ENCODE data around the gene SH3BP4. TPM values are rescaled to one million over a fixed set of nuclear protein-coding genes. Genes with fewer than 3 reads are reported as not detected.
"Not testable (repeated sequence)": the region's sequence is repeated elsewhere in the genome, so short reads cannot be mapped to it uniquely, and the experiment has no call there.

Gene SH3BP4
- polyA plus RNA-seq, 1 donor from 2014 or later = 2.0 TPM

DNA sequence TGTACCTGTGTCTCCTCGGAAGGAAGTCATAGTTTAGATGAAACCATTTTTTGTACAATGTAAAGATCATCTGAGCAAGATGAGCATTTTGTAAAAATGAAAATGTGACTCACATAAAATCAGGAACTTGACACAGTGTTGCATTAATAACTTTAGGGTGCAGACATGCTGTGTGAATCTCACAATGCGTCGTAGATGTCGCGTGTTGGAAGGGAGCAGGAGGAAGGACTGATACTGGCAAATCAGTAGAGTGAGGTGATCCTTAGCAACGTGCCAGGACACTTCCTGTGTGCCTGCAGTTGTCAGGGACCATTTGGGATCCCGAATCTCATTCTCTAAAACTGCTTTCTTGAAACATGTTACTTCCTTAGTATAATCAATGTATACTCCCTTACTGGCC, 103.1 kb downstream of the SH3BP4 start:
- H3K9me3 Mint-ChIP-seq = no peaks in the 10 kb centered on the region
- peaks cover 9% of the 10 kb centered on the region for H3K27me3 Mint-ChIP-seq
- no peaks in the 10 kb centered on the region for H3K36me3 Mint-ChIP-seq
- no peak overlapping the region for H3K4me3 Mint-ChIP-seq
- H3K4me1 Mint-ChIP-seq = peaks cover 13 to 18% (median 15%) of the 10 kb centered on the region in 3 donors
- H3K27ac Mint-ChIP-seq = no peak overlapping the region

- H3K27me3 Mint-ChIP-seq = peaks cover 11% of the 10 kb centered on the region
- H3K36me3 Mint-ChIP-seq = no peaks in the 10 kb centered on the region
- peaks cover 11 to 16% (median 15%) of the 10 kb centered on the region in 3 donors for H3K4me1 Mint-ChIP-seq
Measured at GRCh38 chr2:235055891-235056516, 104.2 kb downstream of the SH3BP4 start.

DNA sequence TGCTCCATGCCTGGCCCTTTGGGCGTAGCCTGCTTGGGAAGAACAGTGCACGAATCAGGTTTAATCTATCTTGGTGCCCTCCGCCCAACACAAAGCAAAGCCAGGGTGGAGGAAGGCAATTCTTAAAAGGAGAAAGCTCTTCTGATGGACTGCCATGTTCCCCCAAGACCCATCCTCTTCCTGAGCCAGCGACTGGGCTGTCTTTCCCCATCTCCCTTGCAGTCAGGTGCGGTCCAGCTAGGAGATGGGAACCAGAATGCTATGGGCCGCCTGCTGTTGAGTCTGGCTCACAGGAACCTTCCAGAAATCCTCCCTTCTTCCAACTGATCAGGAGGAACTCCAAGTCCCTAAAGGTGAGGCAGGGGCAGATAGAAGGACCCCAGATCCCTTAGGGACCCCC, 105.0 kb downstream of the SH3BP4 start:
- Mint-ChIP-seq H3K9me3 (no peaks in the 10 kb centered on the region), H3K4me3 (no peak overlapping the region), H3K4me1 (peaks cover 8 to 15% (median 10%) of the 10 kb centered on the region in 3 donors), H3K27me3 (peaks cover 9% of the 10 kb centered on the region), H3K27ac (no peak overlapping the region), H3K36me3 (no peaks in the 10 kb centered on the region)

More at GRCh38 chr2:235055891-235056516, 104.2 kb downstream of the SH3BP4 start:
- Mint-ChIP-seq H3K27ac (no peak overlapping the region), H3K9me3 (no peaks in the 10 kb centered on the region), H3K4me3 (no peak overlapping the region)

GRCh38 chr2:235057616-235058015, 105.8 kb downstream of the SH3BP4 start:
- H3K9me3 Mint-ChIP-seq, H3K27me3 Mint-ChIP-seq, H3K4me3 Mint-ChIP-seq, H3K36me3 Mint-ChIP-seq, H3K27ac Mint-ChIP-seq: not testable (repeated sequence)
- peaks cover 7 to 15% (median 10%) of the 10 kb centered on the region in 3 donors for H3K4me1 Mint-ChIP-seq

DNA sequence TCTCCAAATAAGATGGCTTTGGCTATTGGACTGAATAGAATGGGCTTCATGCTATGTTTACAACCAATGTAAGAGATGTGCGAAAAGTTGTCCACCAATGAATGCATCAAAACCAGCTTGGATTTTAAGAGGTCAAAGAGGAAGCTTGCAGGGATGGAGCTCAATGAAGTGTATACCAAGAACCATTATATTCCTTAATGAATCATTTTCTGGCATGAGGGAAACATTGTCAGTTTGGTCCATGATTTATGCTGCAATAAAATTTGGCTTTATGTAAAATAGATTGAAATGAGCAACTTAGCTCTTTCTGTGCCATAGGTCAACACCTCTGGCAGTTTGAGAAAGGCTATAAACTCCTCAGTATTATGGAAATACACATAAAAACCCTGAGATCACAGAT, 107.3 kb downstream of the SH3BP4 start:
- Mint-ChIP-seq H3K36me3 (no peaks in the 10 kb centered on the region), H3K4me1 (peaks cover 7 to 15% (median 10%) of the 10 kb centered on the region in 3 donors), H3K27me3 (peaks cover 10% of the 10 kb centered on the region), H3K9me3 (no peaks in the 10 kb centered on the region), H3K4me3 (no peak overlapping the region), H3K27ac (no peak overlapping the region)

- Mint-ChIP-seq H3K9me3 (no peaks in the 10 kb centered on the region), H3K36me3 (no peaks in the 10 kb centered on the region), H3K4me3 (no peak overlapping the region), H3K27me3 (peaks cover 4% of the 10 kb centered on the region), H3K4me1 (no peaks in the 10 kb centered on the region), H3K27ac (no peak overlapping the region)
Measured at GRCh38 chr2:235061656-235062055, 109.8 kb downstream of the SH3BP4 start.

GRCh38 chr2:235063471-235063961, 111.7 kb downstream of the SH3BP4 start:
- no peak overlapping the region for H3K27ac Mint-ChIP-seq
- peaks cover 3% of the 10 kb centered on the region for H3K27me3 Mint-ChIP-seq
- no peaks in the 10 kb centered on the region for H3K4me1 Mint-ChIP-seq
- no peak overlapping the region for H3K4me3 Mint-ChIP-seq
- no peaks in the 10 kb centered on the region for H3K36me3 Mint-ChIP-seq
- H3K9me3 Mint-ChIP-seq = peaks cover 0 to 4% (median 0%) of the 10 kb centered on the region in 3 donors

GRCh38 chr2:235064976-235065375, 113.2 kb downstream of the SH3BP4 start:
- Mint-ChIP-seq H3K27me3 (peaks cover 7% of the 10 kb centered on the region), H3K27ac (no peak overlapping the region), H3K4me1 (no peaks in the 10 kb centered on the region), H3K36me3 (no peaks in the 10 kb centered on the region), H3K4me3 (no peak overlapping the region), H3K9me3 (peaks cover 0 to 8% (median 0%) of the 10 kb centered on the region in 3 donors)

- H3K4me3 Mint-ChIP-seq = no peak overlapping the region
- no peaks in the 10 kb centered on the region for H3K4me1 Mint-ChIP-seq
- H3K27ac Mint-ChIP-seq = no peak overlapping the region
- peaks cover 5% of the 10 kb centered on the region for H3K27me3 Mint-ChIP-seq
- no peaks in the 10 kb centered on the region for H3K36me3 Mint-ChIP-seq
- peaks cover 0 to 10% (median 0%) of the 10 kb centered on the region in 3 donors for H3K9me3 Mint-ChIP-seq
Measured at GRCh38 chr2:235066490-235066889, 114.7 kb downstream of the SH3BP4 start.

- Mint-ChIP-seq H3K4me3 (no peak overlapping the region), H3K9me3 (peaks cover 0 to 10% (median 0%) of the 10 kb centered on the region in 3 donors)
Measured at GRCh38 chr2:235066895-235067294, 115.1 kb downstream of the SH3BP4 start.

GRCh38 chr2:235068701-235069100, 116.9 kb downstream of the SH3BP4 start:
- Mint-ChIP-seq H3K27ac (peak overlapping the region in 1 of 3 donors; percentile 46), H3K4me3 (no peak overlapping the region), H3K27me3 (peaks cover 6% of the 10 kb centered on the region), H3K9me3 (peaks cover 0 to 10% (median 0%) of the 10 kb centered on the region in 3 donors), H3K36me3 (no peaks in the 10 kb centered on the region), H3K4me1 (no peaks in the 10 kb centered on the region)

More at GRCh38 chr2:235066895-235067294, 115.1 kb downstream of the SH3BP4 start:
- Mint-ChIP-seq H3K27ac (no peak overlapping the region), H3K4me1 (no peaks in the 10 kb centered on the region), H3K27me3 (peaks cover 5% of the 10 kb centered on the region), H3K36me3 (no peaks in the 10 kb centered on the region)

DNA sequence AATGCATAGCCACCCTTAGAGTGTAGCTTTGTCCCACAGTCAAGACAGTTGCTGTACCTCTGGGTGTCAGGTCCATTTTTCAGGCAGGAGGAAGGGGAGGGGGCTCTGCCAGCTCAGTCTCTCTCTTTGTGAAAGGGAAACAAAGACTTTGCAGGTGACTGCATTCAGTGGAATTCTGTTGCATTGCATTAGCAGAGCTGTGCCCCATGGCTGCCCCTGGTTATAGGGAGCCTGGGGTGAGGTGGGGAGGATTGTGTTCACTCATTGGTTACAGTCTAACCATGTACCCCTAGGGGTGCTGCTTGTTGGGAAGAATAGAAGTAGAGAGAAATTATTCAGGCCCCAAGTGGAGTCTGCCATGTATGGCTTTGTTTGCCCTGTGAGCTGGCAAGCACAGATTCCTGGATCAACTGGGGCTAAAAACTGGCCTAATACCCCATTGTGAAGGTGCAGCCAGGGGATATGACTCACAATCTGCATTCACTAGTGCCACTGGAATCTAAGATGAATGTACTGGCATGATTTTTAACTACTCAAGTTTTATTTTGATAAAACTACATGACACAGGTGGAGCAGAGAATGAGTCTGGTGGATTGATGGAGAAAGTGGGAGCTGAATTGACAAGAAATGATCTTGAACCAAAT, 118.4 kb downstream of the SH3BP4 start:
- no peak overlapping the region for H3K27ac Mint-ChIP-seq
- peaks cover 6% of the 10 kb centered on the region for H3K27me3 Mint-ChIP-seq
- no peaks in the 10 kb centered on the region for H3K36me3 Mint-ChIP-seq
- no peaks in the 10 kb centered on the region for H3K4me1 Mint-ChIP-seq
- peaks cover 0 to 10% (median 0%) of the 10 kb centered on the region in 3 donors for H3K9me3 Mint-ChIP-seq
- H3K4me3 Mint-ChIP-seq = no peak overlapping the region

- Mint-ChIP-seq H3K36me3 (no peaks in the 10 kb centered on the region), H3K27ac (peak overlapping the region in 2 of 3 donors; percentile 21 to 38), H3K9me3 (peaks cover 0 to 4% (median 0%) of the 10 kb centered on the region in 3 donors)
Measured at GRCh38 chr2:235073868-235074413, 122.1 kb downstream of the SH3BP4 start.

GRCh38 chr2:235077046-235077445, 125.2 kb downstream of the SH3BP4 start:
- no peak overlapping the region for H3K4me3 Mint-ChIP-seq
- H3K36me3 Mint-ChIP-seq = no peaks in the 10 kb centered on the region
- H3K4me1 Mint-ChIP-seq = no peaks in the 10 kb centered on the region
- H3K27ac Mint-ChIP-seq = no peak overlapping the region
- peaks cover 2% of the 10 kb centered on the region for H3K27me3 Mint-ChIP-seq
- H3K9me3 Mint-ChIP-seq = no peaks in the 10 kb centered on the region

More at GRCh38 chr2:235073868-235074413, 122.1 kb downstream of the SH3BP4 start:
- H3K4me1 Mint-ChIP-seq = no peaks in the 10 kb centered on the region
- H3K4me3 Mint-ChIP-seq = no peak overlapping the region
- peaks cover 6% of the 10 kb centered on the region for H3K27me3 Mint-ChIP-seq

DNA sequence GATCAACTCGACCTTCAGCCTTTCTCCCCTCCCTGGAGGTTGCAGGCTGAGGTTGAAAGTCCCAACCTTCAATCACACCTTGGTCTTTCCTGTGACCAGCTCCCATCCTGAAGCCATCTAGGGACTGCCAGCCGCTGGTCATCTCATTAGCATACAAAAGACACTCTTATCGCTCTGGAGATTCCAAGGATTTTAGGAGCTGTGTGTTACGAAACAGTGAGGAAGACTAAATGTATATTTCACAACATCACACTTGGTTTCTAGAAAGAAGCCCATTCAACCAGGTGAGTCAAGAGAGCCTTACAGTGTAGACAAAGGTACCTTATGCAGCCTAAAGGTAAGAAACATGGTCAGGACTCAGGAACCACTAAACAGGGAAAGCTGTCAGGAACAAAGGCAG, 126.4 kb downstream of the SH3BP4 start:
- no peak overlapping the region for H3K27ac Mint-ChIP-seq
- H3K4me1 Mint-ChIP-seq = no peaks in the 10 kb centered on the region
- H3K4me3 Mint-ChIP-seq = no peak overlapping the region
- no peaks in the 10 kb centered on the region for H3K9me3 Mint-ChIP-seq
- H3K27me3 Mint-ChIP-seq = no peaks in the 10 kb centered on the region
- no peaks in the 10 kb centered on the region for H3K36me3 Mint-ChIP-seq
